ENCODE results near the gene NDUFA7.
"Not testable (repeated sequence)": the region's sequence is repeated elsewhere in the genome, so short reads cannot be mapped to it uniquely, and the experiment has no call there.

NDUFA7 gene

DNA sequence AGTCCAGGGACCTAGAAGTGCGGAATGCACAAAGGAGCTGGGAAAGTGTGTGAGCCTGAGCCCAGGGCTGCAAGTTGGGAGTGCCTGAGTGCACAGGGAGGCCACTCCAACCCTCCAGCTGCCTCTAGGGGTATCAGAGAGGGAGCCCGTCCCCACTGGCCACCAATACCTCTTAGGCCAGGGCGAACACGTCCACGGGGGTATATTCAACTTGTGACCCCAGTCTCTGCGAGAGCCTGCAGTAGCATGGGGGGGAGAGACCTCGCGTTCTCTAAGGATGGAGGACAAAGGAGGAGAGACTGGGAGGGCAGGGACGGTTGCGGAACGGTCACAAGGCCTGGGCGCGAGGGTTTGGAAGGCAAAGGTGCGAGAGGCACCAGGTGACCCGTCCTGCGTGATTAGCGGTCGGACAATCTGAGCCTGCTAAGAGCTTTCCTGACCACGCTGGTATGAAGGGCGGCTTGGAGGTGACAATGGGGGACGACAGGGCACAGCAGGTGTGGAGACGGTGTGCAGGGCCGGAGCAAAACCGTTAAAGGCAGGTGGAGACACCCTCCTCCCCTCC lies 13.7 kb downstream of the NDUFA7 start:
- H3K9me3 ChIP-seq (ENCODE audit: control insufficient read depth in 2 of 2, low read length in 2 of 2), result no peaks in the 10 kb centered on the region
- H3K4me3 ChIP-seq (ENCODE audit: low read length in 2 of 2), result peak overlapping the region; percentile 66 to 79
- peaks cover 29 to 33% of the 10 kb centered on the region in 2 donors for H3K4me1 ChIP-seq (ENCODE audit: control insufficient read depth in 2 of 2, insufficient read depth in 2 of 2, low read length in 2 of 2)
- peak overlapping the region; percentile 4 to 67 for H3K27ac ChIP-seq (ENCODE audit: low read depth in 2 of 2, low read length in 2 of 2)
- no peaks in the 10 kb centered on the region for H3K27me3 ChIP-seq (ENCODE audit: control insufficient read depth in 2 of 2, insufficient read depth in 2 of 2, low read length in 2 of 2)
- H3K36me3 ChIP-seq (ENCODE audit: control insufficient read depth in 2 of 2, insufficient read depth in 2 of 2, low read length in 2 of 2), result peaks cover 8 to 21% of the 10 kb centered on the region in 2 donors
- peak overlapping the region; percentile 56 to 62 for H3K9ac ChIP-seq (ENCODE audit: low read depth in 1 of 2, low read length in 2 of 2)

DNA sequence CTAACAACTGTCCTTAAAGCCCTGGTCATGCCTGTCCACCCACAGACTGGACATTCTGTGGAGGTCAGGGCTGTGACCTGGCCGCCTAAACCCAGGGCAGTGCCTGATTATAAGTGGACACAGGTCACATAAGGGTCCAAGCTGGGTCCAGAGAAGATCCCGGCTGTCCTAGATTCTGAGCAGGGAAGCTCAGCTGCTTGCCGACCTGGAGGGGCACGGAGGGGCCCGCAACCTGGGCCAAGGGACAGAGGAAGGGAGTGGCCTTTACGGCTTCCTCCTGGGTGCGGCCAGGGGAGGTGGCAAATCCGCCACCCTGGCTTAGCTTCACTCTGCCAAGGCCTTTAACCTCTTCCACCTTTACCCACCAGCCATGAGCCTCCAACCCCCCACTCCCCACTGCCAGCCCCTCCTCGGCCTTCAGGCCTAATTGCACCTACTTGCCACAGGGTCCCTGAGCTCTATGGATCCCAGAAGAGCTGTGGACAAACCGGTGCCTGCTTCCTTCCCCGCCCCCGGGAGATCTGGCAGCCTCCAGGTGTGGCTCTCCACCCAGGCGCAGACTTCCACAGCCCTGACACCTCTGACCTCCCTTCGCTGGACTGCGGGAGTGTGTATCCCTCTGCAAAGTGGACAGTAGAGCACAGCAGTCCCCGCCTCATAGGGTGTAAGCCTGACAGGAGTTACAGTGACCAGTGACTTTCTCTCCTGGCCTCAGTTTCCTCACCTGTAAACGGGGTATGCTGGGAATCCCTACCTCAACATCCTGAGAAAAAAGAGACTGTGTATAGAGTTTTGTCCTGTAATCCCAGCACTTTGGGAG lies 14.7 kb downstream of the NDUFA7 start:
- Histone ChIP-seq H3K9ac (ENCODE audit: low read depth in 1 of 2, low read length in 2 of 2) (peak overlapping the region; percentile 1 to 44), H3K4me3 (ENCODE audit: low read length in 2 of 2) (peak overlapping the region; percentile 26 to 79), H3K9me3 (ENCODE audit: control insufficient read depth in 2 of 2, low read length in 2 of 2) (no peaks in the 10 kb centered on the region), H3K36me3 (ENCODE audit: control insufficient read depth in 2 of 2, insufficient read depth in 2 of 2, low read length in 2 of 2) (peaks cover 8 to 16% of the 10 kb centered on the region in 2 donors), H3K4me1 (ENCODE audit: control insufficient read depth in 2 of 2, insufficient read depth in 2 of 2, low read length in 2 of 2) (peaks cover 29 to 30% of the 10 kb centered on the region in 2 donors), H3K27me3 (ENCODE audit: control insufficient read depth in 2 of 2, insufficient read depth in 2 of 2, low read length in 2 of 2) (no peaks in the 10 kb centered on the region), H3K27ac (ENCODE audit: low read depth in 2 of 2, low read length in 2 of 2) (peak overlapping the region; percentile 56 to 61)

DNA sequence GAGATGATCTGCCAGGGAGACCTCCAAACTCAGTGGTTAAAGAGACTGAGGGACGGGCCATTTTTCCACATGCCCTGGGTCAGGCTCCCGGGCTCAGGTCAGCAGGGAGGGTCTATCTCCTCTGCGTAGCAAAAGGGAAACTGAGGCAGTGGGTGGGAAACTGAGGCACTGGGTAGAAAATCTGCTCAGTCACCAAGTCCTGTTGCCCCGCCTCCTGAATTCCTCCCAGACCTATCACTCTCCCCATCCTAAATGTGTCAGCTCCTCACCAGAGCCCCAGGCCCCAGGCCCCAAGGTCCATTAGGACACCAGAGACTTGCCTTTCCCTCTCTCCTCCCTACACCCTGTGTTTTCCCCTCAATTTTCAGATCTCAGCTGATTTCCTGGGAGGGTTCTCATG lies 15.4 kb downstream of the NDUFA7 start:
- no peaks in the 10 kb centered on the region for H3K9me3 ChIP-seq (ENCODE audit: control insufficient read depth in 2 of 2, low read length in 2 of 2)
- peaks cover 5 to 12% of the 10 kb centered on the region in 2 donors for H3K36me3 ChIP-seq (ENCODE audit: control insufficient read depth in 2 of 2, insufficient read depth in 2 of 2, low read length in 2 of 2)
- H3K27ac ChIP-seq (ENCODE audit: low read depth in 2 of 2, low read length in 2 of 2), result peak overlapping the region; percentile 56 to 61
- H3K4me3 ChIP-seq (ENCODE audit: low read length in 2 of 2), result peak overlapping the region; percentile 26 to 79
- H3K4me1 ChIP-seq (ENCODE audit: control insufficient read depth in 2 of 2, insufficient read depth in 2 of 2, low read length in 2 of 2), result peaks cover 29 to 30% of the 10 kb centered on the region in 2 donors
- peak overlapping the region; percentile 1 to 44 for H3K9ac ChIP-seq (ENCODE audit: low read depth in 1 of 2, low read length in 2 of 2)
- H3K27me3 ChIP-seq (ENCODE audit: control insufficient read depth in 2 of 2, insufficient read depth in 2 of 2, low read length in 2 of 2), result no peaks in the 10 kb centered on the region

DNA sequence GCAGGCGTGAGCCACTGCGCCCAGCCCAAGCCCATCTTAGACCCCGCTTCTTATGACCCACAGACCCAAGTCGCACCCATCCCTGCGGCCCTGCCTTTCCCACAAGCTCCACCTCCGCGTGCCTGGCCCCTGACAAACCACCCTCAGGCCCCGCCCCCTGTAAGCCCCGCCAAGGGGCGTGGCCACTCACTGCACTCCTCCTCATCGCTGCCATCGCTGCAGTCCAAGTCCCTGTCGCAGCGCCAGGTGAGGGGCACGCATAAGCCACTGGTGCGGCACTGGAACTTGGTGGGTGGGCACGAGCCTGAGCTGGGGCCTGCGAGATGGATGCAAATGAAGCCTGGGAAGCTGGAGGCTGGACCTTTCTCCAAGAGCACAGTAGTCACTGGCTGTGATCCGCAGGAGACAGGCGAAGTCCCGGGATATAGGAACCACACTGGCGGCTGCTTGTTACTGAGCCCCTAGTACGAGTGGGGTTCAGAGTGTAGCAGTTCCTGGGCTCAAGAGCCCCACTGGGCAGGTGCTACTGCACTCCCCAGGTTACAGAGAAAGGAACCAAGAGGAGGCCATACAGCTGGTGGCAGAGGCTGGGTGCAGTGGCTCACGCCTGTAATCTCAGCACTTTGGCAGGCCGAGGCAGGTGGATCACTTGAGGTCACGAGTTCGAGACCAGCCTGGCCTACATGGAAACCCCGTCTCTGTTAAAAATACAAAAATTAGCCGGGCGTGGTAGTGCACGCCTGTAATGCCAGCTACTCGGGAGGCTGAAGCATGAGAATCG lies 16.1 kb downstream of the NDUFA7 start:
- H3K9me3 ChIP-seq (ENCODE audit: control insufficient read depth in 2 of 2, low read length in 2 of 2), result no peaks in the 10 kb centered on the region
- no peak overlapping the region for H3K9ac ChIP-seq (ENCODE audit: low read depth in 1 of 2, low read length in 2 of 2)
- no peaks in the 10 kb centered on the region for H3K27me3 ChIP-seq (ENCODE audit: control insufficient read depth in 2 of 2, insufficient read depth in 2 of 2, low read length in 2 of 2)
- H3K4me3 ChIP-seq (ENCODE audit: low read length in 2 of 2), result no peak overlapping the region
- no peak overlapping the region for H3K27ac ChIP-seq (ENCODE audit: low read depth in 2 of 2, low read length in 2 of 2)
- H3K4me1 ChIP-seq (ENCODE audit: control insufficient read depth in 2 of 2, insufficient read depth in 2 of 2, low read length in 2 of 2), result peaks cover 29 to 30% of the 10 kb centered on the region in 2 donors
- H3K36me3 ChIP-seq (ENCODE audit: control insufficient read depth in 2 of 2, insufficient read depth in 2 of 2, low read length in 2 of 2), result peaks cover 5 to 6% of the 10 kb centered on the region in 2 donors

DNA sequence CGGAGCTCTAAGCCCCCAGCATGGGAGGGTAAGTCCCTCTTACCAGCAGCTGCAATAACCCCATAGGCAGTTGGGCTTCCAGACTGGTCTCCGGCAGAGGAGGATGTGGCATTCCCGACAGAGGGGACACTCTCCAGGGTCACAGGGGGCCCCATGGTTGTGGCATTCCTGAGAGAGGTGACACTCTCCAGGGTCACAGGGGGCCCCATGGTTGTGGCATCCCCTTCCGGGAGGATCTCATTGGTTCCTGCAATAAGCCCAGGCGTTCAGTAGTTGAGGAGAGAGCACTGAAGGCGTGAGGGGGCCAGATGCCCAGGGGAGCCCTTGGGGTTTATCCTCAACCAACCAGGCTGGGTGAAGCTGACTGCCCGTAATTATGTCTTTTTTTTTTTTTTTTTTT lies 18.4 kb downstream of the NDUFA7 start:
- Histone ChIP-seq H3K9ac (ENCODE audit: low read depth in 1 of 2, low read length in 2 of 2) (no peak overlapping the region), H3K27me3 (ENCODE audit: control insufficient read depth in 2 of 2, insufficient read depth in 2 of 2, low read length in 2 of 2) (no peaks in the 10 kb centered on the region), H3K4me3 (ENCODE audit: low read length in 2 of 2) (no peak overlapping the region), H3K36me3 (ENCODE audit: control insufficient read depth in 2 of 2, insufficient read depth in 2 of 2, low read length in 2 of 2) (no peaks in the 10 kb centered on the region), H3K9me3 (ENCODE audit: control insufficient read depth in 2 of 2, low read length in 2 of 2) (no peaks in the 10 kb centered on the region), H3K4me1 (ENCODE audit: control insufficient read depth in 2 of 2, insufficient read depth in 2 of 2, low read length in 2 of 2) (peaks cover 18% of the 10 kb centered on the region in 2 donors), H3K27ac (ENCODE audit: low read depth in 2 of 2, low read length in 2 of 2) (no peak overlapping the region)

DNA sequence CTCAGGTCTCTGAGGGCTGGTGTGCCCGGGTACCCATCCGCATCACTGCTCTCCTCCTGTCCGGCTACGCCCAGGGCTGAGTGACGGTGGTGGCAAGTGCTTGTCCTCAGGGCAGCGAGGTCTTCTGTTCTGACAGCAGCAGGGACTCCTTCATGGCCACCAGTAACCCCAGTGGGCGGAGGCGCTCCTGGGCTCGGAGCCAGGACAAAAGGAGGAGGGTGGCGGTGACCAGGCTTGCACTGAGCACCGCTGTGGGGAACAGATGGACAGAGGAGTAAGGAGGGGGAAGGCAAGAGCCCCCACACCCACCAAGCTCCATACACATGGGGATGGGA lies 18.9 kb downstream of the NDUFA7 start:
- Histone ChIP-seq H3K9me3 (ENCODE audit: control insufficient read depth in 2 of 2, low read length in 2 of 2) (no peaks in the 10 kb centered on the region), H3K27ac (ENCODE audit: low read depth in 2 of 2, low read length in 2 of 2) (no peak overlapping the region), H3K4me3 (ENCODE audit: low read length in 2 of 2) (no peak overlapping the region), H3K36me3 (ENCODE audit: control insufficient read depth in 2 of 2, insufficient read depth in 2 of 2, low read length in 2 of 2) (no peaks in the 10 kb centered on the region), H3K9ac (ENCODE audit: low read depth in 1 of 2, low read length in 2 of 2) (no peak overlapping the region), H3K27me3 (ENCODE audit: control insufficient read depth in 2 of 2, insufficient read depth in 2 of 2, low read length in 2 of 2) (no peaks in the 10 kb centered on the region), H3K4me1 (ENCODE audit: control insufficient read depth in 2 of 2, insufficient read depth in 2 of 2, low read length in 2 of 2) (peaks cover 14% of the 10 kb centered on the region in 2 donors)

DNA sequence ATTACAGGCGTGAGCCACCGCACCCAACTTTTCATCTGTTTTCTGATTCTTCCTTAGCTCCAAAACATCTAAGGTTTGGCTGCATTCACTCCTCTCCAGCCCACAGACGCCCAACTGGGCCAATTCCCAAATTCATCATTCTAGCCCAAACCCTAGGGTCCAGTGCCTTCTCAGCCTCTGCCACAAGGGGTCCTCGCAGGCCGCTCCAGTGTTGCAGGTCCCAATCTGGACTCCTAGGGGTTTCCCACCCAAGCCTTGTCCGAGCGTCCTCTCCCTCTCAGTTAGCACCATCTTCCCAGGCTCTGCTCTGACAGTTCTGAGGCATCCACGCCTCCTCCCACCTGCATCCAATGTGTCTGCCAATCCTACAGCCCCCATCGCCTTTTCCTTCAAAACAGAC lies 29.8 kb downstream of the NDUFA7 start:
- not testable (repeated sequence) for H3K27ac ChIP-seq (ENCODE audit: low read depth in 2 of 2, low read length in 2 of 2); H3K4me3 ChIP-seq (ENCODE audit: low read length in 2 of 2); H3K36me3 ChIP-seq (ENCODE audit: control insufficient read depth in 2 of 2, insufficient read depth in 2 of 2, low read length in 2 of 2); H3K9me3 ChIP-seq (ENCODE audit: control insufficient read depth in 2 of 2, low read length in 2 of 2); H3K9ac ChIP-seq (ENCODE audit: low read depth in 1 of 2, low read length in 2 of 2); H3K27me3 ChIP-seq (ENCODE audit: control insufficient read depth in 2 of 2, insufficient read depth in 2 of 2, low read length in 2 of 2); H3K4me1 ChIP-seq (ENCODE audit: control insufficient read depth in 2 of 2, insufficient read depth in 2 of 2, low read length in 2 of 2)

DNA sequence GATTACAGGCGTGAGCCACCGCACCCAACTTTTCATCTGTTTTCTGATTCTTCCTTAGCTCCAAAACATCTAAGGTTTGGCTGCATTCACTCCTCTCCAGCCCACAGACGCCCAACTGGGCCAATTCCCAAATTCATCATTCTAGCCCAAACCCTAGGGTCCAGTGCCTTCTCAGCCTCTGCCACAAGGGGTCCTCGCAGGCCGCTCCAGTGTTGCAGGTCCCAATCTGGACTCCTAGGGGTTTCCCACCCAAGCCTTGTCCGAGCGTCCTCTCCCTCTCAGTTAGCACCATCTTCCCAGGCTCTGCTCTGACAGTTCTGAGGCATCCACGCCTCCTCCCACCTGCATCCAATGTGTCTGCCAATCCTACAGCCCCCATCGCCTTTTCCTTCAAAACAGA lies 44.7 kb downstream of the NDUFA7 start:
- not testable (repeated sequence) for H3K27ac ChIP-seq (ENCODE audit: low read depth in 2 of 2, low read length in 2 of 2); H3K36me3 ChIP-seq (ENCODE audit: control insufficient read depth in 2 of 2, insufficient read depth in 2 of 2, low read length in 2 of 2); H3K4me3 ChIP-seq (ENCODE audit: low read length in 2 of 2); H3K27me3 ChIP-seq (ENCODE audit: control insufficient read depth in 2 of 2, insufficient read depth in 2 of 2, low read length in 2 of 2); H3K9ac ChIP-seq (ENCODE audit: low read depth in 1 of 2, low read length in 2 of 2); H3K4me1 ChIP-seq (ENCODE audit: control insufficient read depth in 2 of 2, insufficient read depth in 2 of 2, low read length in 2 of 2); H3K9me3 ChIP-seq (ENCODE audit: control insufficient read depth in 2 of 2, low read length in 2 of 2)

DNA sequence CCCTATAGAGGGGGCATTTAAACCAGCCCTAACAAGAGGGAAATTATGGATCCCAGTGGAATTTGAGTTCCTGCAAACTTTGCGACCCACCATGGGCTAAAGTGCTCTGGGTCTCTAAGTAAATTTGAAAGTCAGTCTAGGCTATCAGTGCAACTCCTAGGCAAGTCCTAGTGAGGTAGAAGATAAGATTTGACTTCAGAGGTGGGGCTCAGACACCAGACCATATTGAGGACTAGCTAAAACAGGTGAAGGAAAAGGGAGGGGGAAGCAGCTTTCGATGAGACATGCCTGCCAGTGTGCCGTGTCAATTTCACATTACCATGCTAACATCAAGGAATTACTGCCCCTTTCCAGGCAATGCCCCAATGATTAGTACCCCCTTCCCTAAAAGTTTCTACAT lies 51.5 kb downstream of the NDUFA7 start:
- H3K27ac ChIP-seq (ENCODE audit: low read depth in 2 of 2, low read length in 2 of 2), result peak overlapping the region in 1 of 2 donors; percentile 58
- no peaks in the 10 kb centered on the region for H3K36me3 ChIP-seq (ENCODE audit: control insufficient read depth in 2 of 2, insufficient read depth in 2 of 2, low read length in 2 of 2)
- no peak overlapping the region for H3K4me3 ChIP-seq (ENCODE audit: low read length in 2 of 2)
- no peak overlapping the region for H3K9ac ChIP-seq (ENCODE audit: low read depth in 1 of 2, low read length in 2 of 2)
- no peaks in the 10 kb centered on the region for H3K9me3 ChIP-seq (ENCODE audit: control insufficient read depth in 2 of 2, low read length in 2 of 2)
- H3K4me1 ChIP-seq (ENCODE audit: control insufficient read depth in 2 of 2, insufficient read depth in 2 of 2, low read length in 2 of 2), result peaks cover 0 to 5% of the 10 kb centered on the region in 2 donors
- H3K27me3 ChIP-seq (ENCODE audit: control insufficient read depth in 2 of 2, insufficient read depth in 2 of 2, low read length in 2 of 2), result no peaks in the 10 kb centered on the region

DNA sequence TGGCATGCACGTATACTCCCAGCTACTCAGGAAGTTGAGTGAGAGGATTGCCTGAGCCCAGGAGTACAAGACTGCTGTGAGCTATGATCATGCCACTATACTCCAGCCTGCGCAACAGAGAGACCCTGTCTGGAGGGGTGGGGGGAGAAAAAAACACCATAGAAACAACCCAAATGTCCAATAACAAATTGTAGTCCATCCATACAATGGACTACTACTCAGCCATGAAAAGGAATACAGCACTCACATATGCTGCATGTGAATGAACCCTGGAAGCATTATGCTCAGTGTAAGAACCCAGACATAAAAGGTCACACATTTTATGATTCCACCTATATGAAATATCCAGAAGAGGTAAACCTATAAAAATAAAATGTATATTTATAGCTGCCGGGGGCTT lies 55.3 kb downstream of the NDUFA7 start:
- H3K36me3 ChIP-seq (ENCODE audit: control insufficient read depth in 2 of 2, insufficient read depth in 2 of 2, low read length in 2 of 2), result no peaks in the 10 kb centered on the region
- no peak overlapping the region for H3K4me3 ChIP-seq (ENCODE audit: low read length in 2 of 2)

More for the DNA sequence above, 55.3 kb downstream of the NDUFA7 start:
- Histone ChIP-seq H3K4me1 (ENCODE audit: control insufficient read depth in 2 of 2, insufficient read depth in 2 of 2, low read length in 2 of 2) (peaks cover 0 to 5% of the 10 kb centered on the region in 2 donors), H3K9me3 (ENCODE audit: control insufficient read depth in 2 of 2, low read length in 2 of 2) (no peaks in the 10 kb centered on the region), H3K9ac (ENCODE audit: low read depth in 1 of 2, low read length in 2 of 2) (no peak overlapping the region), H3K27ac (ENCODE audit: low read depth in 2 of 2, low read length in 2 of 2) (no peak overlapping the region), H3K27me3 (ENCODE audit: control insufficient read depth in 2 of 2, insufficient read depth in 2 of 2, low read length in 2 of 2) (no peaks in the 10 kb centered on the region)
